ENCODE results near the gene PTPRK. TPM values are rescaled to one million over a fixed set of nuclear protein-coding genes. Genes with fewer than 3 reads are reported as not detected.

PTPRK gene
- total and polyA plus RNA-seq, 9 of the 15 experiments (the other 6 are each of a cell fraction or from before 2014, with no cell fraction given) = 0.04 to 0.51 TPM; not detected in 7

- FAIRE-seq (no peak), DNase-seq (ENCODE audit: extremely low read depth in 1 of 4, low spot score in 3 of 4) (no peak), ATAC-seq (no peak)
- no peaks in the 10 kb centered on the region for H3K4me1 ChIP-seq (replicated peaks in 1 of 2; ENCODE audit: control insufficient read depth in 2 of 2, insufficient read depth in 2 of 2, low read length in 2 of 2)
- in situ Hi-C loops (cut with MboI) (no loop called here), intact Hi-C loops (cut with micrococcal nuclease) (no loop called here)
- H4K20me1 ChIP-seq (replicated peaks; ENCODE audit: control insufficient read depth, insufficient read depth, low read length) = no peaks in the 10 kb centered on the region
- no peak overlapping the region for H2AFZ ChIP-seq (ENCODE audit: low read depth, low read length)
- no peak overlapping the region for H3K4me2 ChIP-seq (ENCODE audit: insufficient read depth, low read length)
- no peak overlapping the region for H3K9ac ChIP-seq (ENCODE audit: insufficient read depth in 1 of 2, low read depth in 2 of 2, low read length in 2 of 2)
- no peaks in the 10 kb centered on the region; the same call in 1 of the 2 replicates for H3K9me3 ChIP-seq (replicated peaks; ENCODE audit: control insufficient read depth, insufficient read depth, low read depth, low read length)
- H3K27me3 ChIP-seq (ENCODE audit: control insufficient read depth in 2 of 2, insufficient read depth in 2 of 2, low read length in 2 of 2) = no peaks in the 10 kb centered on the region
- H3K4me3 ChIP-seq = no peak overlapping the region
- ChIA-PET CTCF (ENCODE audit: low intra/inter-chr PET ratio) (no interaction called here), POLR2A (no interaction called here)
- no peak overlapping the region for H3K27ac ChIP-seq (ENCODE audit: extremely low read depth, low read depth, low read length)
- no peaks in the 10 kb centered on the region for H3K36me3 ChIP-seq (ENCODE audit: control insufficient read depth, insufficient read depth, low read length)
- no peaks in the 10 kb centered on the region for H3K9me1 ChIP-seq (ENCODE audit: control insufficient read depth, insufficient read depth, low read length)
- H3K79me2 ChIP-seq (ENCODE audit: control insufficient read depth, insufficient read depth, low read length) = no peaks in the 10 kb centered on the region
- BruUV-seq (replicated peaks) = no TSS peak
- TF ChIP-seq FOXP4 (CRISPR knock-in tag; IDR thresholded peaks at IDR 0.05; ENCODE audit: borderline replicate concordance) (no peak), TOE1 (IDR thresholded peaks at IDR 0.05; ENCODE audit: borderline replicate concordance) (no peak), TOE1 (CRISPR knock-in tag; IDR thresholded peaks at IDR 0.05; ENCODE audit: borderline replicate concordance, low read depth) (no peak), KLF6 (CRISPR knock-in tag; IDR thresholded peaks at IDR 0.05; ENCODE audit: borderline replicate concordance) (no peak), ZNF584 (CRISPR knock-in tag; IDR thresholded peaks at IDR 0.05; ENCODE audit: low read depth) (no peak), ZNF609 (CRISPR knock-in tag; IDR thresholded peaks at IDR 0.05; ENCODE audit: borderline replicate concordance) (no peak), NELFE (IDR thresholded peaks at IDR 0.05; ENCODE audit: insufficient read depth, insufficient read length) (no peak), LCOR (CRISPR knock-in tag; IDR thresholded peaks at IDR 0.05) (no peak), FOSL1 (tag; conservative IDR thresholded peaks at IDR 0.05) (no peak), E2F3 (CRISPR knock-in tag; IDR thresholded peaks at IDR 0.05) (no peak), TAF9B (IDR thresholded peaks at IDR 0.05; ENCODE audit: partially characterized antibody) (no peak), FOS (IDR thresholded peaks at IDR 0.05; ENCODE audit: extremely low read depth, insufficient read length) (no peak), NFXL1 (CRISPR knock-in tag; IDR thresholded peaks at IDR 0.05) (no peak), IFI16 (CRISPR knock-in tag; IDR thresholded peaks at IDR 0.05) (no peak), TGIF2 (CRISPR knock-in tag; IDR thresholded peaks at IDR 0.05) (no peak)
- TF ChIP-seq, protein P1, sequence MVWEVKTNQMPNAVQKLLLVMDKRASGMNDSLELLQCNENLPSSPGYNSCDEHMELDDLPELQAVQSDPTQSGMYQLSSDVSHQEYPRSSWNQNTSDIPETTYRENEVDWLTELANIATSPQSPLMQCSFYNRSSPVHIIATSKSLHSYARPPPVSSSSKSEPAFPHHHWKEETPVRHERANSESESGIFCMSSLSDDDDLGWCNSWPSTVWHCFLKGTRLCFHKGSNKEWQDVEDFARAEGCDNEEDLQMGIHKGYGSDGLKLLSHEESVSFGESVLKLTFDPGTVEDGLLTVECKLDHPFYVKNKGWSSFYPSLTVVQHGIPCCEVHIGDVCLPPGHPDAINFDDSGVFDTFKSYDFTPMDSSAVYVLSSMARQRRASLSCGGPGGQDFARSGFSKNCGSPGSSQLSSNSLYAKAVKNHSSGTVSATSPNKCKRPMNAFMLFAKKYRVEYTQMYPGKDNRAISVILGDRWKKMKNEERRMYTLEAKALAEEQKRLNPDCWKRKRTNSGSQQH (CRISPR knock-in tag; IDR thresholded peaks at IDR 0.05) = no peak
Observed at GRCh38 chr6:128560966-128561365, 40.6 kb upstream of the PTPRK start.

Data from K562 (cell line).